GM21515 (cell line): ENCODE data around the gene LYSMD2.
A peak's percentile ranks its signal among the peaks of the same experiment; 100 is the strongest.

Experiments used
- ATAC-seq: cut with Tn5 transposase; IDR thresholded peaks from one replicate; pipeline ENCODE4 v1.9.1; 2021; ENCODE audit not compliant: unreplicated experiment

LYSMD2 gene

DNA sequence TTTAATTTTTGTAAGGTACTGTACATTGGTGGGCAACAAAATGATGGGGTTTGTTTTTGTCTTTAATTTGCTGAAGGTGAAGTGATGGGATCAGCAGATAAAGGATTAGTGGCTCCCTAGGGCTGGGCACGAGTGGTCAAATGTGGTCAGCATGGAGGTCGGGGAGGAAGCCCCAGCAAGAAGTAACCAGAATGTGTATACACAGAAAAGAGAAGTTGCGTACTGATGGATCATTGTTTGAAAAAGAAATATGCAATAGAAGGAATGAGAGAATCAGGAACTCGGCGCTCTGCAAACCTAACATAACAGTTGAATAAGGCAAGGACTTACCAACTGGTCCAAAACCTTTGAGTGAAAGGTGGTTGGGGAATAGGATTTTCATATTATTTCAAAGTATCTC, 15.4 kb upstream of the LYSMD2 start:
- no peak for ATAC-seq

DNA sequence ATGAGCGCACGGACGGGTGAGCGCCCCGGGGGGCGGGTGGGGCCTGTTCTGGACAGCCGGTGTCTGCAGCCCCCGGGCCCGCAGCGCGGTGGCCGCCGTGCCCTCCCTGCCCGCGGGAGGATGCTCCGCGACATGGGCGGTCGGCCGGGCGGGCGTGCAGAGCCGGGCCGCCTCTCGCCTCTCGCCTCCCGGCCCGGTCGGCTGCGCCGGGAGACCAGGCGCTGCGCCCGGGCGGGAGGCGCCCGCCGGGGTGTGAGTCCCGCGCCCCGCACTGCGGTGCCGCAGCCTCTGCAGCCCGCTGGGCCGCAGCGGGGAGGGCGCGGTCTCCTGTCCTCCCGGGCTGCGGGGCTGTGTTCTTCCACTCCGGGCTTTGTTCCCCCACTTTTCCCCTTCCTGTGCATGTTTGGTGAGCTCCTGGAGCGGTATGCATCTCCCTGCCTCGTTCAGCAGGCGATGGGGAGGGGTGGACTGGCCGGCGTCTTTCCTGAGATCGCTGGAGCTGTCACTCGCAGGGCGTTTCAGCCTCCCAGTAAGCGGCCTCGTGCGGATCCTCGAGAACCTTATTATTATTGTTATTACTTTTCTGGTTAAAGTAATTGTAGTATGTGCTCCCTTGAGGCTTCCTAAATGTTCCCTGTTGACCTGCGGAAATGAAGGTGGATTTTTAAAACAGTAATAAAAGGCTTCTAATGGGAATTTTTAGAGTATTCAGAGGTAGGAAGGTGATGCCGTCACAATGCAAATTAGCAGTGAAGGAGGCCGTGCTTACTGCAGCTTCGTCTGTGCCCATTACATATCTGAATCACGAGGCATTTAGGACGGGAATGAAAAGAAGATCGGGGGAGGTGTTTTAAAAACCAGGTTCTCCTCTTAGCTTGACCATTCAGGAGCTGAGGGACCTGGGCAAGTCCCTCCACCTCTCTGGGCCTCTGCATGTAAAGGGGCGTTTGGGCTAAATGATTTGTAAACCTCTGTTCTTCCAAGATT, 14.5 kb upstream of the LYSMD2 start:
- ATAC-seq: peak; percentile 32

DNA sequence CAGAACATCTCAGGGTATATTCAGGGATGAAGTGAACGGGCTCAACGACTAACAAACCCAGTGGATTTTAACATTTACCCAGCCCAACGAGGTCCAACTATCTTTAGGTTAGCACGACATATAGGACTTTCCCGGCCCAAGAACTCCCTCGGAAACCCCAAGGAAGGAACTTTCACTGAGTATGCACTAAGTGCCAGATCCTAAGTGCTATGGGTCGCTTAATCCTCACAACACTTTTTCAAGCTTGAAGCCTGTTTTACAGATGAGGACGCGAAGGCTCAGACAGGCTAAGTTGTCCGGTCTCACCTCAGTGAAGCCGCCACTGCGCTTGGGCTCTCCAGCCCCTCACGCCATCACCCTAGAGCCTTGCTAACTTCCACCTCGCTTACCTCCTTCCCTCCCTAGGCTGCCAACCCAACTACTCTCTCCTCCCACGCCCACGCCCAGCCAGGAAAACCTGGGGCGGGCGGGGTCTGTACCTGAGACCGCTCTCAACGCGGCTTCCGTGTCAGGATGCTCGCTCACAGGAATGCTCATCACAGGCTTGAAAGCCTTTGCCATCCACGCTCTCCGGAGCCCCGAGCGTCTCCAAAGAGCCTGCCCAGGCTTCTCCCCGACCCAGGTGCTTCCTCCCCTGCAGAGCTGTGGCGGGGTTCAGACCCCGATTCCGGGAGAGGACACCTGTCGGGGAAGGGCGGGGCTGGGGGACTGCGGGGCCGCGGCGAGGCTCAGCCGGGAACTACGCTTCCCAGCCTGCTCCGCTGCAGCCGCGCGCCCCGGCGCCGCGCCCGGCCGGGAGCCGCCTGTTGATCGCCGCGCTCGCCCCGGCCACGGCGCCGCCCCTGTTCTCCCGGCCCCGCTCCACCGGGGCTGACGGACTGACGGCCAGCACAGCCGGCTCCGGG, 13.6 kb upstream of the LYSMD2 start, which contains the start of gene TMOD2:
TMOD2 (plus strand) TSS at position 806 of the 905 bp plus-strand sequence. CDS start 14,845 bp downstream, outside the sequence.
- peak; percentile 74 for ATAC-seq

DNA sequence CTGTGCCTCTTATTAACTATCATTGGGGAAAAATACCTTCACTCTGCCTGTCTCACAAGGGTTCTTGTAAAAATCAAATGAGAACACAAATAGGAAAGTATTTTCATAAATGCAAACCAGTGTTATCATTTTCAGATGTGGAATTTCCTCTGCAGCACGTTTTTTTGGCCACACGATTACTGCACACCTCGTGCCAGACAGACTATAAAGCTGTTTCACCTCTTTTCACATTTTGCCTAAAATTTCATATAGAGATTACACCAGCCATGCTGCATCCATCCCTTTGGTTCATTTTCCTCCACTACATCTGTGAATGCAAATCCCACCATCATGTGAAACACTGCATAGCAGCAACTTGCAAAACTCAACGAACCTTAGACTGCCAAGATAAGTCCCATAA, 12.7 kb upstream of the LYSMD2 start:
- ATAC-seq: no peak

DNA sequence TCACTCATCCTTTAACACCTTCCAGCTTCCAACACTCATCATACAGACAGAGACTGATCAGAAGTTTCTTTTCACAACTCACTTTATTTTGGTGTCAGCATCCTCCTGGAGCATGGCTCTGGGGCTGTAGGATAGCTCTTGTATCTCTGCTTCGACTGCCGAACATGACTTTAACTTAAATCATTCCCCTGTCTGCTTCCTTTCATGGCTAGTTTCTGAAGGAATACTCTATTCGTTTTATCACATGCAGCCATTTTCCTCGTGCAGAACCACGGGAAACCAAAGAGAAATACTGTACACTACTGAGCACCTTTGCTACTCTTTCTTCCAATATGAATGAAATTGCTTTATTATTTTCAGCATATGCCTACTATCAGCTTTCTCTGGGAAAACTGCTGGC, 11.9 kb upstream of the LYSMD2 start:
- ATAC-seq: no peak

DNA sequence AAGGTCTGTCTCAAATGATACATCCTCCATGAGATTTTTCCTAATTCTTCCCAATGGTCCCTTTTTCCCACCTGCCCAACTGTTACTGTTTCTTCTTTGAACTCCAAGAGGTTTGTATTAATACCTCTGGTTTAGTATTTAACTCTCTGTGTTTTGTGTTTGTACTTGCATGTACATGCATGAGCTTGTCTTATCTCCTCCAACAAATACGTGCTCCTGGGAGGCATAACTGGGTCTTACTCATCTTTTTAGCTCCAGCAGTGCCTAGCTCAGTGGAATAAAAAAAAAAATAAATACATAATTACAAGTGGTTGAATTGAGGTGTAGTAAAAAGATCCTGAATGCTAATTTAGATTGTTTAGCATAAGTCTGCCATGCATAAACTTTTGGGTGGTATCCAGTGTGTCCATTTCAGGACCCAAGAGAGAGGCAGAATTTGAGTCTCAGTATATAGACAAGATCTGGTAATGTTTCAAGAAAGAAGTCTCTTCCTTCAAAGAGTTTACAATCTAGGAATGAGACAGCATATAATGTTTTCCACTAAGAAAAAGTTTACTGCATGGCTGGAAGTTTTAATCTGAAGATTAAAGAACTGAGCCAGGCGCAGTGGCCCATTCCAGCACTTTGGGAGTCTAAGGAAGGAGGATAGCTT, 1.7 kb upstream of the LYSMD2 start:
- ATAC-seq: no peak

DNA sequence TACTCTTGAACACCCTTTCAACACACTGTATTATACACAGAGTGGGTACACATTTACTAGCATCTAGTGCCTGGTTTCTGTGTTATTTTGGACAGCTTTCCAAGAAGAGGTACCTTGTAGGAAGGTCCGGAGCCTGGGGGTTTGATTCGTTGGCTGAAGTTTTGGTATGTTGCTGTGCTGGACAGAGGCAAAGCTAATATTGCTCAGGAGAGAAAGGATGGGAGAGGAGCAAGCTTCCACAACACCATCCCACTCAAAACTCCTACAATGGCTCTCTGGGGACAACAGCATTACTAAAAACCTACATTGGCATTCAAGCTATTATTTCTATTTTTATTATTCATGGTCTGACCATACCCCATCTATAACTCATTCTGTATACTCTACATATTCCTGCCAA, 1.1 kb upstream of the LYSMD2 start:
- ATAC-seq: no peak

DNA sequence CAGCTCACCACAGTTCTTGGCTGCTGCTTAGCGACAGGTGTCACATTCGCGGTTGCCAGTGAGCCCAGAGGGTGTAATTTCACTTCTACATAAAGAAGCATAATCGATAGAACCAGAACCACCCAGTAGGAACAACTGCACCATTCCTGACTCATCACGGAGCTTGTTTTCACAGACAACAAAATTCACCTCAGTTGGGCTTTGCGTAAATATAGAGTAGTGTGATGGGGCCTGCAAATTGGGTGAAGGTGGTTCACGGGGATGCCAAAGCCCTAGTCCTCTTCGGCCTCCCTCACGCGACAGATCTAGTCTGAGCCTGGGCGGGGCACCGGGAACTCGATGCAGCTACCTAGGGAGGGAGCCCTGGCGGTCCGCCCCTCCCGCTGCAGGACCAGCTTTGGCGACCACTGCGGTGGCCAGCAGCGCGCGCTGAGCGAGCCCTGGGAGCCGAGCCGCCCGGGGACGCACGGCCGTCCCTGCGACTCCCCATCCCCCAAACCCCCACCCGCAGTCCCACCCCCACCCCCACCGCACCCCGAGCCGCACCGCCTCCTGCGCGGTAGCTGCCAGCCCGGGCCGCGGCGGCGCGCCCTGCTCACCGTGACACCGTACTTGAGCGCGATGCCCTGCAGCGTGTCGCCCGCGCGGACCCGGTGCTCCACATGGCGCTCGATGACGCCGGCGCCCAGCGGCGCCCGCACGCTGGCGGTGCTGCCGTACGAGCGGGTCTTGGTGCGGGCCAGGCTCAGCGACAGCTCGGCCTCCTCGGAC, 519 bp downstream of the LYSMD2 start:
- peak; percentile 35 for ATAC-seq

DNA sequence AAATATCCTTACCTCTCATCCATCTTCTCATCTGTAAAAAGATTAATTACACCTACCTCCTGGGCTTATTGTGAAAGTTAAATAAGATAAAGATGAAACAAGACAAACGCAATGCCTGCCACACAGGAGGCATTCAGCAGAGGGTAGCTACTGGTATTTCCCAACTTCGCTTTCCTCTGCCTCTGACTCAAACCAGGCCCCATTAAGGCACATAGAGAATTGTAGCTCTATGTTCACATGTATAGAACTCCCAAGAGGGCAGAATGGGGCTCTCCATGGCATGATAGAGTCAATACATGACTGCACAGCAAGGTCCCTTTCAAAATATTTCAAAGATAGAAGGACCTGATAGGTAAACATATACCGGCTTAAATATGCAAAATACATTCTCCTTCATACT, 1.4 kb downstream of the LYSMD2 start:
- ATAC-seq: no peak

DNA sequence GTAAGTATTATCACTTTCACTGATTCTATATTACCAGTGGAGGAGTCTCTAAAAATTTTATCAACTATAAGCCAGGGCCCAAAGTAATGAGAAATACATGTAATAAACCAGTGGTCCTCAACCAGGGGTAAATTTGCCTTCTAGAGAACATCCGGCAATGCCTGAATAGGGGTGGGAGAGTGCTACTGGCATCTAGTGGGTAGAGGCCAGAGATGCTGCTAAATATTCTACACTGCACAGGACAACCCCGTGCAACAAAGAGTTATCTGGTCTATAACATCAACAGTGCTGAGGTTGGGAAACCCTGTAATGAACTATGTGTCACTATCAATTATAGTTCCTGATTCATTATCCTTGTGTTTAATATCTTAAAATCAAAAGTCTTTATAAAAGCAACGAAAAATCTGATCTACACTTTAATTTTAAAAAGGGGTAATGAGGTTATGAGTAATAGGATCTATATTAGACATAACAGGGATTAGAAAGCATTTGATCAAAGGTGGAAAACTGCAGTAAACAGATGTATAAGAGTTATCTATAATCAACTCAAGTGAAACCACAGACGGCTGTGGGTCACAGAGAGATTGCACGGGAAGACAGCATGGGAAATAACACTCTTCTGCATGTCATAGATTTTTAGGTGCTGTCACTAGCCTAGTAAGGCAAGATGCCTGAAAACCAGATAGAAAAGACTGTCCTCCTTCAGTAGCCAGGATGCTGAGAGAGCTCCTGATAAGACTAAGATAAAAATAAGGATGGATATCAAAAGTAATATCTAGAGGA, 2.0 kb downstream of the LYSMD2 start:
- ATAC-seq: no peak

DNA sequence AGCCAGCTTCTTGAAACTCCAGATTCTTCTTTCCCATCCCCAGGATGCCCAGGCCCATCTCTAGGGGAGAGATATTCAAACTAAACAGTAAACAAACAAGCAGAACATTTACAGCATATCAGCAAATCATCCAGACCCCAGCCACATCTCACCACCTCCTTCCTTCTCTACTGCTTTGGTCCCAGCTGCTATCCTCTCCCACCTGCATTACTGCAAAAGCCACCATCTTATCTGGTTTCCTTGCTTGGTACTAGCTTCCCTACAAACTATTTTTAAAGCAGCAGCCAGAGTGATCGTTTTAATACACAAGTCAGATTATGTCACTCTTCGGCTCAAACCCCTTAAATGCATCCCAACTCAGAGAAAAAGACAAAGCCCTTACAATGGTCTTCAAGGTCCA, 4.8 kb downstream of the LYSMD2 start:
- no peak for ATAC-seq

DNA sequence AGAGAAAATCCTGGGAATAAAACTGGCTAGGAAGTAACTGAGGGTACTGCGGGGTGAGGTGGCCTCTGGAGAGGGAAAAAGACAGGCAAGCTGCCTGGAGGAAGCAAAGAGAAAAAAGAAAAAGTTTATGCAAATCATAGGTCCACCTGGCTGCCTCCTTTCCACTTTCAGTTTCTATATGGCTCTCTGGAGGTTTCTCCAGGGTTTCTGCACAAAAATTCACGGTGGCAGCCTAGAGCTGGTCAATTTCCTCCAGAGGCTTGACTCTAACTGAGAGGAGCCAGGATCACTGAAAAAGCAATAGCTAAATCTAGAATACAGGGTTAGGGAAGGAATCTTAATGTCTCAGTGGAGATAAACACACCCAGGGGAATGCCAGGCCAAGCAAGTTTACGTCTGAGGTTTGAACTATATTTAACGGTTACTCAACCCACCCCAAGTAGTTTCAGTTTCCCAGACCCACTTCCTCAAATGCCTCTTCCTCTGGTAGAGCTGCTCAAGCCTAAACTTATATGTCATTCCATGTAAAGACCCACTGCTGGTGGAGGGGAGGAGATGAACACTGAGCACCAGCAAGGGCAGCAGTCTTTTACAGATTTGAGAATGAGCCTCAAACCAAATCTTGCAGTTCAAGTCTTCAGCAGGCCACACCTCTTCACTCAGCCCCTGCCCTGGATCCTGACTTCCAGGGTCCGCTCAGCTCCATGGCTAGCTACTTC, 5.7 kb downstream of the LYSMD2 start:
- peak; percentile 56 for ATAC-seq

DNA sequence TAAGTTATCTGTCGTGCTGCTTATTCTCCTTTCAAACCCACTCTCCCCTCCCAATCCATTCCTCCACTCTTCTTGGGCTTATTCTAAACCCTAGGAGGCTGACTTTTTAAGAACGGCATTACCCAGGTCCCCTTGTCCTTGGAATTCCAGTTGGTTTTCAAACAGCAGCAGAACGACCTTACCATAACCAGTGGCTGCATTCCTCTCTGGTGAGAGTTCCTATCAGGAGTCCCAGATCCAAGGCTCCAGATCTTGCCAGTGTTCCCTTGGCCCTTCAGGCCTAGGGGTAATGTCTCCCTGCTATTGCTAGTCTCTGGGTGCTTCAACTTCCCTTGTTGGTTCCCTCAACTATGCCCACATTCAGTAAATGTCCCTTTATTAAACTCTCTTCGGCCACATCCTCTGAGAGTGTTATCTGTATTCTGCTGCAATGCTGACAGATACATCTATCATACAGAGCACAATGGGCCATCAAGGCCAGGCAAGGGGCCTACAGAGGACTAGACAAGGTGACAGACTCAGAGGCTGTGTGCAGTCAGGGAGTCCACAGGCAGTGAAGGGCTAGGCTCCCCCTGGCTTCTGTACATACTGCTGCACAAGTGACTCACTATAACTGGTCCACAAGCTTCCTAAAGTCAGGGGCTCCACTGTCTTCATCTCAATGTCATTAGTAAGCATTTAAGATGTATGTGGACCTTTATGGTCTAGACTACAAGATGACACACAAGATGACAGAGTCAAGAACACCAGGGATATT, 10.1 kb downstream of the LYSMD2 start:
- no peak for ATAC-seq

DNA sequence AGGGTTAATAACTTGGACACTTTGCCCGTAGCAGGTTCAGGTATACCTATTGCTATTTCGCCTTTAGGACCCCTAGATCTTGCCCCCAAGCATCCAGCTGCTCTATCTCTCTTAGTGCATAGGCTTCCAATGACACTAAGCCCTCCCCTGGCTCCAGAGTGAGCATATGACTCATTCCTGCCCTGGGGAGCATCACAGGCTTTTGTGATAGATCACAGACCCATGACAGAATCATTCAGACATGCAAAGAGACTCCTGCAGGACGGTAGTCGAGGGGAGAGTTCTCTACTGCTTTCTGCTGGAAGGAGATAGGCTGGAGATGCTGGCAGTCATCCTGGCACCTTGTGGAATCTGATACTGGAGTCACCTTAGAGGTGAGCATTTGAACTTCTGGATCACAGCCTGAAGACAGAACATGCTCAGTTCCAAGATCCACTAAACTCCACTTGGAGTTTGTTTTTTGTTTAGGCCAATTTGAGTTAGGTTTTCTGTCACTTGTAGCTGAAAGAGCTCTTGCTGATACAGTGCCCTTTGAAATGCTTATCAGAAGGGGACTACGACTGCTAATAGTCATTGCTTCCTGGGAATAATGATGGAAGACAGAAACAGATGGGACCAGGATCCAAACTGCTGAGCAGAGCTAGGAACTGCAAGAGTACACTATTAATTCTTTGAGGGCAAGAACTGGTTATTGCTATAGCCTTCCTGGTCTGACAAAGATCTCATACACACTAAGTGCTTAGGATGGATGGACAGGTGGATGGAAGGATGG, 11.0 kb downstream of the LYSMD2 start:
- peak; percentile 68 for ATAC-seq

DNA sequence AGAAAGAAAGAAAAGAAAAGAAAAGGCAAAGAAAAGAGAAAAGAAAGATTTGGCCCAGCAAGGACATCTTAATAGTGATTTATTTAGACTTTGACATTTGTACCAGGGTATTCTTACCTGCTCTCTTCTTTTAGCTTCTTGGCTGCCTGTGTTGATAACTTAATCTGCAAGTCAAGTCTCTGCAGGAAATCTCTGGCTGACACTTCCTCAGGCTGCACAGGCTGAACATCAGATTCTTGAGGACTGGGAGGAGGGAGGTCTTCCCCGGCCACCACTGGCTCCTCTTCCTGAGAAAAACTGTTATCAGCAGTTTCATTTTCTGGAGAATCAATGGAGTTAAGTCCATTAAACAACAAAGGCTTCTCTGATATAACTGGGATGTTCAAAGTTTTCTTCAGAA, 12.8 kb downstream of the LYSMD2 start:
- ATAC-seq: no peak

DNA sequence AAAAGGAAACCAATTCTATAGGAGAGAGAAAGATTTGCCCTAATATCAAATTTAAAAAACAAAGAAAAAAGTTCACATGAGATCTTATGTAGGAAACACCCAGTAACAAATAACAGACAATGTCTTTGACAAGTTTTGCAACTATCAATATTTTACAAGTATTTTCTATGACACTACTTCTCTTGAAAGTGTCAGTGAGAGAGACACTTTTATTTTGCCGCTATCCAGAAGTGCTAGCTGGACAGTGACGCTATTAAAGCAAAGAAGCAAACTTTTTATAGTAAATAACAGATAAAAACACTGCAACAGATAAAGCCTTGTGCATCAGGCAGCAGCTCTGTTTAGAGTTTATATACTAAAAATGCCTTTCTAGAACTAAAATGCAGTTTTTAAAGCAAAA, 13.3 kb downstream of the LYSMD2 start:
- ATAC-seq: no peak

DNA sequence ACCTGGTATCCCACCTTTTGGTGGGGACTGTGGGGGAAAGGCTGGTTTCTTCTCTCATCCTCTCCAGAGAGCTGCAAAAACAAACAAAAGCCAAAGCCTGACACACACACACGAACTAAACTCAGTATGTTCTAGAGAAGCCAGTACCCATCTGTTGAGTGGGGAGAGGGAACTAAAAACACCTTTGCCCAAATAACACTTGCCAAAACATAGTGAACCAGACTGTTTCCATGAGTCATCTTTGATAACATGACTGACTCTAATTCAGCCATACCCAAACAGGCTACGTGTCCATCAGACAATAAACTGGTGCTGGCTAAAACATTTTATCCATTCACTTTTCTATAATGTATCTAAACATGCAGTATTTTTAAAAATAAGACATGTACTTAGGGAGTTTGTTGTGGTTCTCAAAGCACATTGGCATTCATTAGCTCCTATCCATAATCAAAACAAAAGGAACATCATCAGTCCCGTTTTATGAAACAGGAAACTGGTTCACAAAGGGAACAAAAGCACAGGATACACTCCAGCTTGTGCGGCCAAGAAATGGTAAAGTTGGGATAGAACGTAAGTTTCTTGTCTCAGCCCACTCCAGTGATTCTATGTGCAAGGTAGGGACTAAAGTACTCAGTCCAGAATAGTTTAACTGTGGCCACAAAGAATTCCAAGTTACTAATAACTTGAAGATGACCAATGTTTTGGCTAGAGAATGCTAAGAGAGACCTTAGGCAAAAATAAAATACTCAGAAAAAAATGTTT, 16.1 kb downstream of the LYSMD2 start:
- ATAC-seq: no peak
